Right ventricle myocardium inferior (tissue), 1 donor: ENCODE data around the gene PDP2. TPM values are rescaled to one million over a fixed set of nuclear protein-coding genes. Genes with fewer than 3 reads are reported as not detected.

Experiments used
- ATAC-seq: fragments of 200-7000 bp; cut with Tn5 transposase; one replicate; pipeline ENCODE4 v1.9.1; 2020; ENCODE audit warnings: mild to moderate bottlenecking, moderate library complexity
- DNase-seq: peaks from one replicate; pipeline ENCODE4 v3.0.0; 2021; ENCODE audit errors: missing footprints
- intact Hi-C: fragments of 100-400 bp; cut with DNase I; formaldehyde crosslinking; loops from one replicate; pipeline ENCODE4 v1.11.0; 2022
- total RNA-seq: library from RNA; stranded (reverse); fragmentation: NEBNext Ultra II Directional; extraction: Animal tissue kit (Norgen Biotek cat#: 25700); gene quantifications from one replicate; pipeline ENCODE4 v1.2.1, GENCODE V29; 2021
- donor health status: DM: no; HTN: yes; CAD: no; lungs with severe emphysema.

The PDP2 gene
- total RNA-seq, 1 donor from 2014 or later = 3.1 TPM

GRCh38 chr16:66908762-66909559 lies 28.6 kb downstream of the PDP2 start:
- no peak for ATAC-seq
- DNase-seq = no peak
- intact Hi-C loops = no loop called here

- no peak for DNase-seq
- intact Hi-C loops = no loop called here
- ATAC-seq = no peak
Measured at GRCh38 chr16:66910175-66910940, 30.0 kb downstream of the PDP2 start.

- ATAC-seq = no peak
- DNase-seq = no peak
- intact Hi-C loops = no loop called here
Measured at GRCh38 chr16:66911112-66911511, 30.8 kb downstream of the PDP2 start.

GRCh38 chr16:66911801-66912200 lies 31.5 kb downstream of the PDP2 start:
- ATAC-seq = no peak
- intact Hi-C loops = no loop called here
- DNase-seq = peak; percentile 50

GRCh38 chr16:66913081-66913480 lies 32.8 kb downstream of the PDP2 start:
- no peak for ATAC-seq
- peak; percentile 31 for DNase-seq
- intact Hi-C loops = no loop called here

- ATAC-seq (no peak), DNase-seq (peak; percentile 61)
- intact Hi-C loops = no loop called here
Measured at GRCh38 chr16:66913711-66914110, 33.4 kb downstream of the PDP2 start.

- ATAC-seq = no peak
- intact Hi-C loops = no loop called here
- no peak for DNase-seq
Measured at GRCh38 chr16:66914541-66914940, 34.2 kb downstream of the PDP2 start.

- DNase-seq = peak; percentile 64
- intact Hi-C loops = no loop called here
- ATAC-seq = no peak
Measured at GRCh38 chr16:66915041-66915440, 34.7 kb downstream of the PDP2 start.

GRCh38 chr16:66916518-66916917 lies 36.2 kb downstream of the PDP2 start:
- ATAC-seq (no peak), DNase-seq (no peak)
- intact Hi-C loops = no loop called here

- ATAC-seq (no peak), DNase-seq (peak; percentile 28)
- intact Hi-C loops = no loop called here
Measured at GRCh38 chr16:66917741-66918140, 37.4 kb downstream of the PDP2 start.

- ATAC-seq (no peak), DNase-seq (peak; percentile 53)
- intact Hi-C loops = no loop called here
Measured at GRCh38 chr16:66918355-66918754, 38.0 kb downstream of the PDP2 start.

GRCh38 chr16:66918803-66919568 lies 38.7 kb downstream of the PDP2 start, which contains the start of gene CDH16:
Gene CDH16 (minus strand): TSS chr16:66918885. CDS start chr16:66918065, 820 bp downstream.
- ATAC-seq (no peak), DNase-seq (peak; percentile 22)
- intact Hi-C loops = no loop called here

- ATAC-seq (no peak), DNase-seq (peak; percentile 64)
- intact Hi-C loops = no loop called here
Measured at GRCh38 chr16:66919569-66920298, 39.4 kb downstream of the PDP2 start.

- no peak for ATAC-seq
- intact Hi-C loops = no loop called here
- DNase-seq = peak; percentile 63
Measured at GRCh38 chr16:66920299-66920590, 39.9 kb downstream of the PDP2 start.

GRCh38 chr16:66920924-66921680 lies 40.8 kb downstream of the PDP2 start:
- ATAC-seq (peak; percentile 35), DNase-seq (peak; percentile 46)
- intact Hi-C loops = no loop called here

- intact Hi-C loops = no loop called here
- ATAC-seq = no peak
- DNase-seq = peak; percentile 54
Measured at GRCh38 chr16:66921729-66922450, 41.6 kb downstream of the PDP2 start.

- ATAC-seq (peak; percentile 17), DNase-seq (peak; percentile 63)
- intact Hi-C loops = loop anchor here (1.0 kb wide), 1 partner anchor 20 kb away; no protein-coding TSS in a partner anchor
Measured at GRCh38 chr16:66923247-66923731, 43.0 kb downstream of the PDP2 start.
